SH-SY5Y (cell line): ENCODE data around the gene NUDC.

Experiments used
- GATA2 ChIP-seq: IDR thresholded peaks from 2 replicates; pipeline ENCODE4 v1.6.1; 2011; ENCODE audit warnings: mild to moderate bottlenecking, low read depth, low read length
- GATA3 ChIP-seq: IDR thresholded peaks from 2 replicates; pipeline ENCODE4 v1.6.1; 2011; ENCODE audit warnings: low read depth, mild to moderate bottlenecking, low read length, moderate library complexity

GRCh38 chr1:26981146-26981846 lies 59.8 kb downstream of the NUDC start:
- TF ChIP-seq GATA3, result no peak
- TF ChIP-seq GATA2, result no peak
